NCI-H128 (cell line): ENCODE results near the gene KRTAP2-3.
"Not testable (repeated sequence)": the region's sequence is repeated elsewhere in the genome, so short reads cannot be mapped to it uniquely, and the experiment has no call there.

Source experiments
- DNase-seq: peaks from one replicate; lab custom pipeline; 2025; ENCODE audit not compliant: unreplicated experiment; lab: John Stamatoyannopoulos, UW

KRTAP2-3 gene

GRCh38 chr17:41069031-41069430 is 9.1 kb upstream of the KRTAP2-3 start:
- DNase-seq: no peak

GRCh38 chr17:41067281-41067680 is 7.4 kb upstream of the KRTAP2-3 start:
- DNase-seq: no peak

- no peak for DNase-seq
Observed at GRCh38 chr17:41065829-41066624, 6.1 kb upstream of the KRTAP2-3 start, which contains the start of gene KRTAP2-4. Gene KRTAP2-4 (minus strand): TSS chr17:41065879. CDS start chr17:41065845, 34 bp downstream.

- not testable (repeated sequence) for DNase-seq
Observed at GRCh38 chr17:41065016-41065689, 5.2 kb upstream of the KRTAP2-3 start.

- no peak for DNase-seq
Observed at GRCh38 chr17:41064301-41064700, 4.4 kb upstream of the KRTAP2-3 start.

- no peak for DNase-seq
Observed at GRCh38 chr17:41063449-41063848, 3.5 kb upstream of the KRTAP2-3 start.

- DNase-seq: no peak
Observed at GRCh38 chr17:41061964-41062363, 2.0 kb upstream of the KRTAP2-3 start.

GRCh38 chr17:41059276-41060051 is 450 bp downstream of the KRTAP2-3 start:
- DNase-seq: not testable (repeated sequence)

GRCh38 chr17:41058741-41059140 is 1.2 kb downstream of the KRTAP2-3 start:
- no peak for DNase-seq

- DNase-seq: no peak
Observed at GRCh38 chr17:41057547-41057946, 2.4 kb downstream of the KRTAP2-3 start.

GRCh38 chr17:41055130-41055529 is 4.8 kb downstream of the KRTAP2-3 start, which contains the start of gene KRTAP2-2:
Gene KRTAP2-2 (minus strand): TSS chr17:41055230. CDS start chr17:41055211, 19 bp downstream.
- not testable (repeated sequence) for DNase-seq

- DNase-seq: not testable (repeated sequence)
Observed at GRCh38 chr17:41054556-41054955, 5.4 kb downstream of the KRTAP2-3 start.

- DNase-seq: no peak
Observed at GRCh38 chr17:41054025-41054424, 5.9 kb downstream of the KRTAP2-3 start.

- no peak for DNase-seq
Observed at GRCh38 chr17:41052566-41052965, 7.3 kb downstream of the KRTAP2-3 start.

- no peak for DNase-seq
Observed at GRCh38 chr17:41049110-41049509, 10.8 kb downstream of the KRTAP2-3 start.

GRCh38 chr17:41048441-41048840 is 11.5 kb downstream of the KRTAP2-3 start:
- no peak for DNase-seq

- DNase-seq: not testable (repeated sequence)
Observed at GRCh38 chr17:41046735-41047465, 13.0 kb downstream of the KRTAP2-3 start, which contains the start of gene KRTAP2-1. Gene KRTAP2-1 (minus strand): TSS chr17:41047316. CDS start chr17:41047267, 49 bp downstream.

GRCh38 chr17:41042953-41043352 is 17.0 kb downstream of the KRTAP2-3 start:
- no peak for DNase-seq

GRCh38 chr17:41040783-41041571 is 18.9 kb downstream of the KRTAP2-3 start, which contains the start of gene KRTAP1-1:
Gene KRTAP1-1 (minus strand): TSS chr17:41041450. CDS start chr17:41041397, 53 bp downstream.
- not testable (repeated sequence) for DNase-seq
